OCI-M1 (cell line): ENCODE data around the gene PCK2.

ENCODE experiments used
- DNase-seq: peaks from one replicate; lab custom pipeline; 2025; lab: John Stamatoyannopoulos, UW

Gene PCK2

GRCh38 chr14:24095271-24096068, 1.4 kb downstream of the PCK2 start:
- DNase-seq, result peak; percentile 89

GRCh38 chr14:24096545-24097181, 2.6 kb downstream of the PCK2 start:
- DNase-seq, result no peak

- DNase-seq, result no peak
Observed at GRCh38 chr14:24098229-24098926, 4.3 kb downstream of the PCK2 start.

- no peak for DNase-seq
Observed at GRCh38 chr14:24098927-24099813, 5.1 kb downstream of the PCK2 start.

- DNase-seq, result no peak
Observed at GRCh38 chr14:24100197-24100981, 6.3 kb downstream of the PCK2 start.

- DNase-seq, result no peak
Observed at GRCh38 chr14:24100982-24101494, 6.9 kb downstream of the PCK2 start.

GRCh38 chr14:24102357-24103048, 8.4 kb downstream of the PCK2 start:
- no peak for DNase-seq

GRCh38 chr14:24103451-24103850, 9.3 kb downstream of the PCK2 start:
- DNase-seq, result no peak

- DNase-seq, result peak; percentile 4
Observed at GRCh38 chr14:24105609-24106239, 11.6 kb downstream of the PCK2 start.

- DNase-seq, result no peak
Observed at GRCh38 chr14:24106672-24107271, 12.7 kb downstream of the PCK2 start.

- no peak for DNase-seq
Observed at GRCh38 chr14:24108336-24108874, 14.3 kb downstream of the PCK2 start.

- no peak for DNase-seq
Observed at GRCh38 chr14:24110060-24110459, 15.9 kb downstream of the PCK2 start.

- no peak for DNase-seq
Observed at GRCh38 chr14:24110523-24110922, 16.4 kb downstream of the PCK2 start.

- peak; percentile 73 for DNase-seq
Observed at GRCh38 chr14:24113379-24113800, 19.3 kb downstream of the PCK2 start.

GRCh38 chr14:24113801-24114531, 19.9 kb downstream of the PCK2 start:
- peak; percentile 97 for DNase-seq

GRCh38 chr14:24114532-24115421, 20.7 kb downstream of the PCK2 start, which contains the start of the genes DCAF11 and NRL:
TSS of gene DCAF11 (plus strand) at chr14:24114777. CDS start at chr14:24115595, 818 bp downstream.
TSS of gene NRL (minus strand) at chr14:24114949. CDS start at chr14:24082848, 32,101 bp downstream.
- DNase-seq, result peak; percentile 99
